ENCODE results near the gene ZBTB39. TPM values are rescaled to one million over a fixed set of nuclear protein-coding genes. Genes with fewer than 3 reads are reported as not detected.

ZBTB39 gene
- total RNA-seq, 1 experiment from 2014 or later = 3.6 TPM

DNA sequence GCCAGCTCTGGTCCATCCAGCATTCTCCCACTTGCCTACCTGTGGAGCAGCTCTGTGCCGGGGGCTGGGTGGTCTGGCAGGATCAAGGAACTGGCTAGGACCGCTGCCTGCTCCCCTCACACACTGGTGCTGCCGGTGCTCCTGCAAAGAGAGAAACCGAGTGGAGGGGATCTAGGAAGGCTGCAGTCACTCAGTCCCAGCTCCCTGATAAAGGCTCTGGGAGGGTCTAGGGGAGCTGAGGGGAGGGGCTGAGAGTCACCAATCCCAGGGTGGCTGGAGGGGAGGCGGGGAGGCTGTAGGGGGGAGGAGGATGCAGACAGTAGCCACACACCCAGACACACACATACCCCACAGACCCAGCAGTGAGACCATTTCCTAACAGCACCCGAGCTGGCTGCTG lies 10.0 kb upstream of the ZBTB39 start, which contains the start of gene TAC3:
Gene TAC3, minus strand, starts transcription at position 182 of the 400 bp plus-strand sequence. CDS start 732 bp downstream, outside the sequence.
- ATAC-seq = no peak

DNA sequence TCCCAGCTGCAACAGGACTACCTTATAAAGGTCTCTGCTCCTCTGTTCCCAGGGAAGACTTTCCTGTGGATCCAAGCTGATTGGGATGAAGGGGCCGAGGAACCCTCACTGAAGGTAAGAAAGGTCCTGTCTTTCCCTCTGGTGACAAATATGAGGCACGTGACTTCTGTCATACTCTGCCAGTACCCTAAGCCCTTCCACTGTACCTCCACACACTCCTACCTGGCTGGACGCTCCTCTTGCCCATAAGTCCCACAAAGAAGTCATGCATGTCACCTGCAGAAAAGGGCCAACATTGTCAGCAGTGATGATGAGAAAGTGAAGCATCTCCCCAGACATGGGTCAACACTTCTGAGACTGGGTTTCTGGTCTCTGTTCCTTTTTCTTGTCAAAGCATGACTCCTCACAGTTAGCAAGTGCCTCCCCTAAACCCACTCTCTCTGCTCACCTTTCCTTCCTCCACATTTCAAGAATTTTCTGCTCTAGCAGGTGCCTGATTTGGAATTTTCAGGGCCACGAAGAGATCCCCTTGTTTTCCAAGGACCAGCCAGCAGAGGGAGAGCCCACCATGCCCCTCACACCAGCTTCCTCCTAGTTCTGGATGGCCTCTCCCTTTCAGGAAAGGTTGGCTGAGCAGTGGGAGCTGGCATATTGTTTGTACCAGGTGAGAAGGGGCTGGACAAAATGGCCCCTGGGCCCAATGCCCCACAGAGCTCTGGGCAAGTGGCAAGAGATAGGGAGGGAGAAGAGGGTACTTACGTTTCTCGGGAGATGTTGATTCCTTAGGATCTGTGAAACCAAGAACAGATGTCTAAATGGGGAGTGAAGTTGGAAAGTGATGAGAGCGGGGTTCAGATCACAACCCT lies 6.5 kb upstream of the ZBTB39 start:
- no peak for DNase-seq
- Histone ChIP-seq H2AFZ (ENCODE audit: low read length) (no peak overlapping the region), H3K4me1 (ENCODE audit: insufficient read depth, low read length) (peaks cover 9% of the 10 kb centered on the region), H3K27me3 (ENCODE audit: low read length) (peaks cover 35% of the 10 kb centered on the region), H3K9me3 (ENCODE audit: low read length) (no peaks in the 10 kb centered on the region), H3K9me2 (replicated peaks; ENCODE audit: low read length) (no peaks in the 10 kb centered on the region), H3K36me3 (ENCODE audit: low read depth, low read length) (no peaks in the 10 kb centered on the region), H4K20me1 (ENCODE audit: low read length) (no peaks in the 10 kb centered on the region), H3K79me2 (ENCODE audit: low read length) (no peaks in the 10 kb centered on the region), H3K27ac (ENCODE audit: low read length) (no peak overlapping the region), H3K4me3 (ENCODE audit: low read length) (no peak overlapping the region), H3F3A (ENCODE audit: low read length, unreplicated experiment) (peaks cover 3% of the 10 kb centered on the region), H3K9ac (ENCODE audit: low read length) (no peak overlapping the region), H3K4me2 (ENCODE audit: low read length) (no peak overlapping the region)
- POLR2A ChIA-PET (ENCODE audit: unreplicated experiment) = no interaction called here
- intact Hi-C loops (cut with micrococcal nuclease) = no loop called here
- BruUV-seq (replicated peaks) = no TSS peak
- TF ChIP-seq EZH2phosphoT487 (IDR thresholded peaks at IDR 0.05; ENCODE audit: borderline replicate concordance, low read length) = no peak
- TF ChIP-seq EZH2 (IDR thresholded peaks at IDR 0.05; ENCODE audit: low read length, unreplicated experiment) = no peak
- TF ChIP-seq CTCF (conservative IDR thresholded peaks at IDR 0.05; ENCODE audit: low read depth, low read length) = no peak; the same call in 1 of the 2 replicates
- CTCF ChIA-PET = no interaction called here
- no peak for ATAC-seq

More for the DNA sequence above, 10.0 kb upstream of the ZBTB39 start, which contains the start of gene TAC3:
- no peak within 1 kb of the TSS for H3K27ac ChIP-seq (ENCODE audit: low read length)
- H3K36me3 ChIP-seq (ENCODE audit: low read depth, low read length) = no peaks in the 10 kb centered on the region
- no peaks in the 10 kb centered on the region for H3F3A ChIP-seq (ENCODE audit: low read length, unreplicated experiment)
- H3K4me2 ChIP-seq (ENCODE audit: low read length) = no peak within 1 kb of the TSS
- POLR2A ChIA-PET (ENCODE audit: unreplicated experiment) = no interaction called here
- H3K4me3 ChIP-seq (ENCODE audit: low read length) = no peak within 1 kb of the TSS
- CTCF ChIA-PET = interaction anchor here (0.7 kb wide), 1 partner anchor 95 kb away, joined by 6 read pairs; the partner anchor contains the start of gene STAT6
- peaks cover 35% of the 10 kb centered on the region for H3K27me3 ChIP-seq (ENCODE audit: low read length)
- no TSS peak for BruUV-seq (replicated peaks)
- TF ChIP-seq CTCF (conservative IDR thresholded peaks at IDR 0.05; ENCODE audit: low read depth, low read length) (no peak), EZH2phosphoT487 (IDR thresholded peaks at IDR 0.05; ENCODE audit: borderline replicate concordance, low read length) (no peak), EZH2 (IDR thresholded peaks at IDR 0.05; ENCODE audit: low read length, unreplicated experiment) (no peak)
- H3K9ac ChIP-seq (ENCODE audit: low read length) = no peak within 1 kb of the TSS
- H4K20me1 ChIP-seq (ENCODE audit: low read length) = no peaks in the 10 kb centered on the region
- H3K4me1 ChIP-seq (ENCODE audit: insufficient read depth, low read length) = peaks cover 7% of the 10 kb centered on the region
- H3K79me2 ChIP-seq (ENCODE audit: low read length) = no peaks in the 10 kb centered on the region
- DNase-seq = no peak
- H3K9me2 ChIP-seq (replicated peaks; ENCODE audit: low read length) = no peaks in the 10 kb centered on the region
- no peaks in the 10 kb centered on the region for H3K9me3 ChIP-seq (ENCODE audit: low read length)
- intact Hi-C loops (cut with micrococcal nuclease) = no loop called here
- no peak within 1 kb of the TSS for H2AFZ ChIP-seq (ENCODE audit: low read length)
